ENCODE data around the gene PCBP4.

The PCBP4 gene

GRCh38 chr3:51940648-51941462 is 26.4 kb downstream of the PCBP4 start:
- H3K27me3 Mint-ChIP-seq = no peaks in the 10 kb centered on the region

GRCh38 chr3:51938780-51939425 is 28.4 kb downstream of the PCBP4 start:
- no peaks in the 10 kb centered on the region for H3K27me3 Mint-ChIP-seq
- DNase-seq (ENCODE audit: low spot score in 2 of 2) (no peak), ATAC-seq (ENCODE audit: low read depth) (no peak)
- peaks cover 11% of the 10 kb centered on the region for H3K4me1 Mint-ChIP-seq
- no peak overlapping the region for H3K4me3 Mint-ChIP-seq
- H3K9me3 Mint-ChIP-seq = no peaks in the 10 kb centered on the region
- peaks cover 16% of the 10 kb centered on the region for H3K36me3 Mint-ChIP-seq
- H3K27ac Mint-ChIP-seq = no peak overlapping the region

More at GRCh38 chr3:51940648-51941462, 26.4 kb downstream of the PCBP4 start:
- Mint-ChIP-seq H3K4me1 (peaks cover 11% of the 10 kb centered on the region), H3K27ac (no peak overlapping the region), H3K36me3 (peaks cover 18% of the 10 kb centered on the region), H3K4me3 (peak overlapping the region; percentile 88), H3K9me3 (no peaks in the 10 kb centered on the region)
- DNase-seq (ENCODE audit: low spot score in 2 of 2) (no peak), ATAC-seq (ENCODE audit: low read depth) (no peak)

- Mint-ChIP-seq H3K9me3 (no peaks in the 10 kb centered on the region), H3K27me3 (no peaks in the 10 kb centered on the region), H3K27ac (no peak overlapping the region), H3K4me1 (peaks cover 9% of the 10 kb centered on the region), H3K36me3 (peaks cover 24% of the 10 kb centered on the region), H3K4me3 (no peak overlapping the region)
- ATAC-seq (ENCODE audit: low read depth) (no peak), DNase-seq (ENCODE audit: low spot score in 2 of 2) (no peak)
Observed at GRCh38 chr3:51937611-51938450, 29.4 kb downstream of the PCBP4 start.

- Mint-ChIP-seq H3K27ac (no peak overlapping the region), H3K27me3 (no peaks in the 10 kb centered on the region), H3K9me3 (no peaks in the 10 kb centered on the region), H3K4me3 (no peak overlapping the region), H3K36me3 (peaks cover 26% of the 10 kb centered on the region), H3K4me1 (peaks cover 8% of the 10 kb centered on the region)
- ATAC-seq (ENCODE audit: low read depth) (no peak), DNase-seq (ENCODE audit: low spot score in 2 of 2) (no peak)
Observed at GRCh38 chr3:51937014-51937413, 30.2 kb downstream of the PCBP4 start.

- Mint-ChIP-seq H3K27me3 (no peaks in the 10 kb centered on the region), H3K36me3 (peaks cover 29% of the 10 kb centered on the region), H3K27ac (no peak overlapping the region), H3K4me1 (peaks cover 8% of the 10 kb centered on the region), H3K9me3 (no peaks in the 10 kb centered on the region), H3K4me3 (no peak overlapping the region)
- DNase-seq (ENCODE audit: low spot score in 2 of 2) (no peak), ATAC-seq (ENCODE audit: low read depth) (no peak)
Observed at GRCh38 chr3:51935886-51936755, 31.1 kb downstream of the PCBP4 start.

- H3K4me1 Mint-ChIP-seq = peaks cover 2% of the 10 kb centered on the region
- no peaks in the 10 kb centered on the region for H3K27me3 Mint-ChIP-seq
- no peak overlapping the region for H3K4me3 Mint-ChIP-seq
- ATAC-seq (ENCODE audit: low read depth) (no peak), DNase-seq (ENCODE audit: low spot score in 2 of 2) (no peak)
- no peak overlapping the region for H3K27ac Mint-ChIP-seq
- H3K9me3 Mint-ChIP-seq = no peaks in the 10 kb centered on the region
- peaks cover 29% of the 10 kb centered on the region for H3K36me3 Mint-ChIP-seq
Observed at GRCh38 chr3:51934991-51935885, 32.0 kb downstream of the PCBP4 start.

- Mint-ChIP-seq H3K4me1 (peaks cover 2% of the 10 kb centered on the region), H3K4me3 (no peak overlapping the region), H3K27ac (no peak overlapping the region), H3K9me3 (no peaks in the 10 kb centered on the region), H3K27me3 (no peaks in the 10 kb centered on the region), H3K36me3 (peaks cover 29% of the 10 kb centered on the region)
- no peak for DNase-seq (ENCODE audit: low spot score in 2 of 2)
- ATAC-seq (ENCODE audit: low read depth) = no peak
Observed at GRCh38 chr3:51934139-51934850, 33.0 kb downstream of the PCBP4 start.

GRCh38 chr3:51933471-51934138 is 33.6 kb downstream of the PCBP4 start:
- no peak for DNase-seq (ENCODE audit: low spot score in 2 of 2)
- Mint-ChIP-seq H3K27ac (no peak overlapping the region), H3K4me1 (no peaks in the 10 kb centered on the region), H3K4me3 (no peak overlapping the region), H3K27me3 (no peaks in the 10 kb centered on the region), H3K36me3 (peaks cover 29% of the 10 kb centered on the region), H3K9me3 (no peaks in the 10 kb centered on the region)
- ATAC-seq (ENCODE audit: low read depth) = no peak

- no peak overlapping the region for H3K27ac Mint-ChIP-seq
- H3K9me3 Mint-ChIP-seq = no peaks in the 10 kb centered on the region
- ATAC-seq (ENCODE audit: low read depth) (no peak), DNase-seq (ENCODE audit: low spot score in 2 of 2) (no peak)
- H3K27me3 Mint-ChIP-seq = no peaks in the 10 kb centered on the region
- no peaks in the 10 kb centered on the region for H3K4me1 Mint-ChIP-seq
- no peak overlapping the region for H3K4me3 Mint-ChIP-seq
- H3K36me3 Mint-ChIP-seq = peaks cover 25% of the 10 kb centered on the region
Observed at GRCh38 chr3:51932471-51933370, 34.5 kb downstream of the PCBP4 start.

- no peak for DNase-seq (ENCODE audit: low spot score in 2 of 2)
- no peaks in the 10 kb centered on the region for H3K4me1 Mint-ChIP-seq
- H3K27me3 Mint-ChIP-seq = no peaks in the 10 kb centered on the region
- no peak for ATAC-seq (ENCODE audit: low read depth)
- no peak overlapping the region for H3K27ac Mint-ChIP-seq
- H3K9me3 Mint-ChIP-seq = no peaks in the 10 kb centered on the region
- no peak overlapping the region for H3K4me3 Mint-ChIP-seq
- H3K36me3 Mint-ChIP-seq = peaks cover 17% of the 10 kb centered on the region
Observed at GRCh38 chr3:51931756-51932155, 35.5 kb downstream of the PCBP4 start.

GRCh38 chr3:51930439-51930838 is 36.8 kb downstream of the PCBP4 start:
- no peak overlapping the region for H3K27ac Mint-ChIP-seq
- peaks cover 15% of the 10 kb centered on the region for H3K36me3 Mint-ChIP-seq
- H3K9me3 Mint-ChIP-seq = no peaks in the 10 kb centered on the region
- no peaks in the 10 kb centered on the region for H3K27me3 Mint-ChIP-seq
- H3K4me3 Mint-ChIP-seq = no peak overlapping the region
- ATAC-seq (ENCODE audit: low read depth) (no peak), DNase-seq (ENCODE audit: low spot score in 2 of 2) (no peak)
- no peaks in the 10 kb centered on the region for H3K4me1 Mint-ChIP-seq
